HG03196 (cell line): Measurements from ENCODE around the gene FGF14.

ENCODE experiments used
- ATAC-seq: cut with Tn5 transposase; IDR thresholded peaks from one replicate; pipeline ENCODE4 v1.9.1; 2021; ENCODE audit not compliant: unreplicated experiment

The FGF14 gene

GRCh38 chr13:101698400-101698799 is 703.4 kb downstream of the FGF14 start:
- ATAC-seq = no peak

- no peak for ATAC-seq
Measured at GRCh38 chr13:101697745-101698144, 704.1 kb downstream of the FGF14 start.

- no peak for ATAC-seq
Measured at GRCh38 chr13:101695870-101696516, 705.9 kb downstream of the FGF14 start.

- no peak for ATAC-seq
Measured at GRCh38 chr13:101691341-101691860, 710.4 kb downstream of the FGF14 start.

GRCh38 chr13:101690871-101691270 is 711.0 kb downstream of the FGF14 start:
- no peak for ATAC-seq

GRCh38 chr13:101686003-101686402 is 715.8 kb downstream of the FGF14 start:
- ATAC-seq = no peak

- ATAC-seq = no peak
Measured at GRCh38 chr13:101681834-101682233, 720.0 kb downstream of the FGF14 start.

- ATAC-seq = no peak
Measured at GRCh38 chr13:101673360-101674105, 728.3 kb downstream of the FGF14 start.

- ATAC-seq = no peak
Measured at GRCh38 chr13:101661839-101662238, 740.0 kb downstream of the FGF14 start.
